ENCODE results near the gene MAPK4.
A peak's percentile ranks its signal among the peaks of the same experiment; 100 is the strongest.
"Not testable (repeated sequence)": the region's sequence is repeated elsewhere in the genome, so short reads cannot be mapped to it uniquely, and the experiment has no call there.

Gene MAPK4

DNA sequence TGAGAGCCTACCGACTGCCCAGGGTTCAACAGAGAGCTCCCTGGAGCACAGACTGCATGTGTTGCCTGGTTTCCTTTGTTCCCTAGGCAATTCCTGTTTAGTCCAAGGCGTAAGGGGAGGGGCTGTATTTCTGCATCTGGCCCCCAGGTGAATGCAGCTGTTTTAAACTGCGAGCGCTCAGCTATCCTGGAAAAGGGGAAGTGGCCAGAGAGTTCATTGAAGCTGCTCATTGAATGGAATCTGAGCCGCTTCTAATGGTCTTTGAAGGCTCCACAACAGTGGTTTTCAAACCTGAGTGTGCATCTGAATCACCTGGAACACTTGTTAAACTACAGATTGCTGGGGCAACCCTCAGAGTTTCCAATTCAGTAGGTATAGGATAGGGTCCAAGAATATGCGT is 18.1 kb downstream of the MAPK4 start:
- no peak for DNase-seq

DNA sequence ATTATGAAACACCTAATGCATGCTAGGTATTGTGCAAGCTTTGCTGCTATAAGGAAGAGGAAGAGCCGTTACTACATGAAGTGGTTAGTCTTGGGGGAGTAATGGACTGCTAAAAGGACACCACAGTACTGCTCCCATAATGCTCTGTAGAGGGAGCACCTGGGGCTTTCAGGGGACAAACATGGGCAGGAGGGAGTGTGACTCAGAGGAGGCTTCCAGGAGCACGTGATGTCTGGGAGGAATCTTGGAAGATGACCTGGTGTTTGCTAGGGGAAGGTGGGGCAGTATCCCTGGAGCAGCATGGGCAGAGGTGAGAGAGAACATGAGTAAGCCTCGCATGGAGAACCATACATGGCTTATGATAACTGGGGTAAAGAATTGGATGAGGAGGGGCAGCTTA is 18.8 kb downstream of the MAPK4 start:
- DNase-seq: no peak

DNA sequence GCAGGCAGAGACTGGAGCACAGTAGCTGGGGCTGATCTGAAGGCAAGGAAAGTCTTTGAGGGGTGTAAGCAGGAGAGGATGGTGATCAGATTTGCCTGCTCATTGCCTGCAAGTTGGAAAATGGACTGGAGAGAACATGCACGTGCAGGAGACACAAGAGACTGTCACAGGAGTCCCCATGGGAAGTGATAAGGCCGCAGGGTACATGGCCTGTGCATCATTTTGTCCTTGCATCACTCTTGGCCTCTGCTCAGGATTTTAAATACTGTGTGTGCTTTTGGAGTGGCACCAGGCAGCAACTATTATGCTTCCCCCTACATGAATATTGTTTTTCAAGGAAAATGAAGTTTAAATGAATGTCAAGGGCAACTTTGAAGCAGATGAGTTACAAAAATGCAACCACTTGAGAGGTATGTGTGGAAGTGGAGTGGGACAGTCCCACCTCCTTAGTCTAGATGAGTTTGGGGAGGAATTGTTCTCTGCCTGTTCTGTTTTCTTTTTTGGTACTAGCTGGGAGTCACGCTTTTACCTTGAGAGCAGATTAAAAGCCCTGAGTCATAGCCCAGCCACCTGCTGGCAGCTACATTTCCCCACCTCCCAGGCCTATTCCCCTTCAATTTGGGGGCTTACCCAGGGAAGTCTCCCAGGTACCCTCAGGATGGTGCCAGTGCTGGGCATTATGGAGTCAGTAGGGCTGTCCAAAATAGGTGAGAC is 19.3 kb downstream of the MAPK4 start:
- no peak for DNase-seq

DNA sequence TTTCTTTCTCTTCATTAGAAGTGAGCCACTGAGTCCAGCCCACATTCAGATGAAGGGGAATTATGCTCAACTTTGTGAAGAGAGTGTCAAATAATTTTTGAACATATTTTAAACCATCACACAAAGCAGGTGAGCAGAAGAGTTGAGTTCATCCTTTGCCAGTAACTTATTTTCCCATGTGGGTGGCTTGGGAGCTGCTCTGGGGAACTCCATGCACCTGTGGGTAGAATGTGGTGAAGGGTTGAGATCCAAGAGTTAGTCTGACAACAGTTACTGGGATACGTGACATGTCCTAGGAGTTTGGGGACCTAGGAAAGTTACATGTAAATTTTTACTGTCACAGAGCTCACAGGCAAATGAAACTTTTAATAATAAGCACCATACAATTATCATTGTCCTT is 21.6 kb downstream of the MAPK4 start:
- no peak for DNase-seq

DNA sequence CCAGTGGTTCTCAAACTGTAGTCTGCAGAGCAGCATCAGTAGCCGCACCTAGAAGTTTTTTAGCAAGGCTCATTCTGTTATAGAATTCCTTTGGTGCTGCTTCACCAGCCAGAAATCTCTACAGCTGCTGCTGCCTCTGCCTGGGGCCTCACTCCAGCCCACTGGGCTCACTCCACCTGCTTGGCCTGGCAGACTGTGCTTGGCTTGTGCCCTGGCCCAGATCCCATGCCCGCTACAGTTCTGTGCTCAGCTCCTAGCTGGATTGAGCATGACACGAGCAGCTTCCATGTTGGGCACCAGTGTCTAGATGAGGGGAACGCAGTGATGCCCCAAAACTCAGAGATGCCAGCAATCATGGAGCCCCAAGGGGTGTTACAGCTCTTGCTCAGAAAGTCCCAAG is 22.6 kb downstream of the MAPK4 start:
- no peak for DNase-seq

DNA sequence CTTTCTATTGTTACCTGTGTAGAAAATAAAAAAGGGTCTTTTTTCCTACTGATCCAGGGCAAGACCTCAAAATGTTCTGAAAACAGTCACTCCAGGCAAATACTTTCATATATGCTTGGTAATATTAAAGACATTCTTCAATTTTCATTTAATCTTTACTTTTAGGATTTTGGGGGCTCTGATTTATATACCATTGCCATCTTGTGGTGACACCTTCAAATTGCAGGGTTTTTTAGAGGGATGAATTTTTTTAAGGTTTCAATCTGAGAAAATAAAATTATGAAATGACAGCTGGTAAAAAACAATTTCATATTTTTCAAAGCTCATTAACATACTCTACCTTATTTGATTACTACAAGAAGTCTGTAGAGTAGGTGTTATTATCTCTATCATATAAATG is 26.8 kb downstream of the MAPK4 start:
- DNase-seq: no peak

DNA sequence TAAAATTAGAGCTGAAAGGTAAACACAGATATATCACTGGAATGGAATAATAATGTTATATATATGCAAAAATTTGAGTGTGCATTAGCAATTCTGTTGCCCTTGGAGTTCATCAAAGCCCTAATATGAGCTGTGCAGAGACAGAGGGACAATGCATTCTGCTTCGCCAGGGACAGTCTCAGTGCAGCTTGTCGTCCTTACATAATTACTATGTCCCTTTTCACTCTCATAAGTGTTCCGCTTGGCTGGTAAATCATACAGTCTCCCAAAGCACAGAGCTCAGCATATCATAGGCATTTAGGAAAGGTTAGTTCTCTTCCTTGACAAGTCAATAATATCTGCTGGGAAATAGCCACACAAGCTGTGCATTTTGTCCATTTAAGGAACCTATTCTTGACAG is 30.7 kb downstream of the MAPK4 start:
- no peak for DNase-seq

DNA sequence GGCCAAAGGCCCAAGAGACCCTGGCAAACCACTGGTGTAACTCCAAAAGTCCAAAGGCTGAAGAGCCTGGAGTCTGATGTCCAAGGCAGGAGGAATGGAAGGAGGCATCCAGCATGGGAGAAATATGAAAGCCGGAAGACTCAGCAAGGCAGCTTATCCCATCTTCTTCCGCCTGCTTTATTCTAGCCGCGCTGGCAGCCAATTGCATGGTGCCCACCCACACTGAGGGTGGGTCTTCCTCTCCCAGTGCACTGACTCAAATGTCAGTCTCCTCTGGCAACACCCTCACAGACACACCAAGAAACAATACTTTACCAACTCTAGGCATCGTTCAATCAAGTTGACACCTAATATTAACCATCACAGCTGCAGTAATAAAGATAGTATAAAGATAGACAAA is 34.1 kb downstream of the MAPK4 start:
- no peak for DNase-seq

DNA sequence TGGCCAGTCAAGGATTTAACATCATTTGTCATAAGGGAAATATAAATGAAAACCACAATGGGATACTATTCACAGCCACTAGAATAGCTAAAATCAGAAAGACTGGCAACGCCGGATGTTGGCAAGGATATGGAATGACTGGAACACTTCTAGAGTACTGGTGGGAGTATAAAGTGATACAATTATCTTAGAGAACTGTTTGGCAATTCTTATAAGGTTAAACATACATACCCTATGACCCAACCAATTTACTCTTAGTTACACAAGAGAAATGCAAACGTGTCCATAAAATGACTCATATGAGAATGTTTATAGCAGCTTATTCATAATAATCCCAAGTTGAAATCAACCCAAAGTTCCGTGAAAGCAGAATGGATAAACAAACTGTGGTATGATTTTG is 35.1 kb downstream of the MAPK4 start:
- DNase-seq: no peak

DNA sequence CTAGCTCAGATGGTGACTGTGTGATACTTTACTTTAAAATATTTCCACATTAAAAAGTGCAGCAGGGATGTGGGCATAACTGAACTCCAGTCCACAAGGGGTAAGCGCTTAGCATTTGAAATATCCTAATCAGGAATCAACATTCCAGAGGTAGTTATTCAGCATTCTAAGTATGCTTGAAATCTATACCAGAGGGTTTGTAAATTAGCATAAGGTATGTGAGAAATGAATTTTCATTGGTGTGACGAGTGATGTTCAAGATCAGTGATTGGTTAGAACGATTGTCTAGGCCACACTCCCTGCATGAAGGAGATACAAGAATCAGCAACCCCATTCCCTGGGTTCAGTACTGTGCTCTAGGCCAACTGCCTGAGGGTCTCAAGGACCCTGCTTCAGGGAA is 42.6 kb downstream of the MAPK4 start:
- peak; percentile 53 for DNase-seq

DNA sequence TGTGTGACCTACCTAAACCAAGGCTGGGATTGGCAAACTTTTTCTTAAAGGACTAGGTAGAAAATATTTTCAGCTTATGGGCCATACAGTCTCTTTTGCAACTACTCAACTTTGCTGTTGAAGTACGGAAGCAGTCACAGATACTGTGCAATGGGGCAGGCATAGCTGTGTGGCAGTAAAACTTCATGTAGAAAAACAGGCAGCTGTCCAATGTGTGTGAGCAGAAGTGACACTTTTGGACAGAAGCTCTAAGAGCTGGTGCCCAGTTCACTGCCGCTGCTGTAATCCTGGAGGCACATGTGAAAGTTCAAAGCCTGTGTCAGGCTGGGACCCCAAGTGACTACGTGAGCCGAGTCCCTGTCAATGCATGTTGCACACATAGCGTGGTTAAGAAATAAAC is 46.7 kb downstream of the MAPK4 start:
- DNase-seq: no peak

DNA sequence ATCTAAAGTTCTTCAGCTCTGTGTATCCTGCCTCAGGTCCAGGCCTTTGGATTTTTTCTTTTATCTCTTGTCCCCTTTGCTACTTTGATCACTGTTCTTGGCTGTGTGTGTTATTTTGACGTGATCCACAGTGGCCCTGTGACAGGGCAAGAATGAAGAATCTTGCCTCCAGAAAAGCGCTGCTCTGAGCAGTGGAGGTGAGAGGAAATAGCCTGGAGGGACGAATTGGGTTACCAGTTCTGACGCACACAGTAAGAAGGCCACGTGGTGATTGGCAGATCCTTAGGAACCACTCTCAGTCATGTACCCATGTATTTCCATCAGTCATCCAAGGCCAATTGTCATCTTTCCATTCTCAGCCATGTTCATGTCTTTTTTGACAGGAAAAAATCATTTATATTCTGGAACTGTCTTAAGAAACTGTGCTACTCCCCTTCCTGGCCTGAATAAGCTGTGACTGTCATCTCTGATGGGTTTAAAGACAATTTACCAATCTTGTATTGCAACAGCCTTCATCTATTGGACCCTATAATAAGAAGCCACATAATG is 47.6 kb downstream of the MAPK4 start:
- DNase-seq: no peak

DNA sequence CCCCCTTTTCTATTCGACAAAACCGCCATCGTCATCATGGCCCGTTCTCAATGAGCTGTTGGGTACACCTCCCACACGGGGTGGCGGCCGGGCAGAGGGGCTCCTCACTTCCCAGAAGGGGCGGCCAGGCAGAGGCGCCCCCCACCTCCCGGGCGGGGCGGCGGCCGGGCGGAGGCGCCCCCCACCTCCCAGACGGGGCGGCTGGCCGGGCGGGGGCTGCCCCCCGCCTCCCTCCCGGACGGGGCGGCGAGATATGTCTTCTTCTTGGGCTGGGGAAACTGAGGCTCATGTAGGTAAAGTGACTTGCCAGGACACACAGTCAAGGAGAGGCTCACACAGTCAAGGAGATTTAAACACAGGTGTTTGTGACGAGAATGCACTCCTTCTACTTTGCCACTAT is 49.3 kb downstream of the MAPK4 start:
- not testable (repeated sequence) for DNase-seq

DNA sequence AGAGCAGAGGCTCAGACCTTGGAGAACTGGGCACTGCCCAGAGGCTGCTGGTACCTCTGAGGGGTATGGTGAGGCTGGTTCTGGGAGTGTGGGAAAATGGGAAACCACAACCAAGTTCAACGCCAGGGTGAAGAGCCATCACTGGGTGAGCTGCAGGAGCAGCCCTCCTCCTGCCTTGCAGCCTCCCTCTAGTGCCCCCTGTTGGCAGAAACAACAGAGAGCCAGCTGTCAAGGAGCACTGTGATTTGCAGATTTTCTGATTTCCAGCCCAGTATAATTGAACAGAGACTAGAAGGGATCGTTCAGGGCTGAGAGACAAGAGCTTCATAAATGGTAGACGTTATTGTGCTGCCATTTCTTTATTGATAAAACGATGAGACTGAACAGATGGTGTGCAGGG is 50.5 kb downstream of the MAPK4 start:
- DNase-seq: no peak

DNA sequence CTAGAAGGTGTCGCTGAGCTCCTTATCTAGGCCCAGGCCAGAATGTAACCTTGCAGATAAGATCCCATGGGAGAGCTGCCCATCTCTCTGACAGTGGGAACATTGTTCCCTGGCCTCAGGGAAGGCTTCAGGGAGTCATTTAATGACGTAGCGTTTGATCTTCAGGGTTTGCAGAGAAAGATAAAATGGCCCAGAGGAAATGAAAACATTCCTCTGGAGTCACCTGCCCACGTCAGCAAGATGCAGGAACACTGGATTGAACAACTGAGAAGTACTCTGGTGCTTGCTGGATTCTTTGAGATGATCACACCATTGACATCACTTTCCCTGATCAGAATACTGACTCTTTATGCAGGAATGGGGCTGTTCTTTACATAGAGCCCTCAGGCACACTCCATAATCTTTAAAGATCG is 51.6 kb downstream of the MAPK4 start:
- DNase-seq: no peak

DNA sequence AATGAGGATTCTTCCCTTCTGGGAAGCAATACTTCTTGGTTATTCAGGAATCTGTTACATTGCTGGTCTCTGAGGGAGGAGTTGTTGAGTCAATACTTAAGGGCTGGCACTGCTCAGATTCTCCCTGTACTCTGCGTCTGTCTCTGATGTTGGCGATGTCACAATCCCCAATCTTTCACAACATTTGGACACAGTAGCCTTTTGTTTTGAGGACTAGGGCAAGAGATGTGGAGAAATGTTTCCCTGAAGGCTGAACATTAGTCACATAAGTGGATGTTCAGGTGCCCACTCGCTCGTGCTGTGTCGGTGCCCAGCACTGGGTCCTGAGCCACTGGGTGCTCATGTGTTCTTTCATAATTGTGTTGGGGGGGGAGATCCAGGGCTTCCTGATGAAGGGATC is 55.0 kb downstream of the MAPK4 start:
- no peak for DNase-seq

DNA sequence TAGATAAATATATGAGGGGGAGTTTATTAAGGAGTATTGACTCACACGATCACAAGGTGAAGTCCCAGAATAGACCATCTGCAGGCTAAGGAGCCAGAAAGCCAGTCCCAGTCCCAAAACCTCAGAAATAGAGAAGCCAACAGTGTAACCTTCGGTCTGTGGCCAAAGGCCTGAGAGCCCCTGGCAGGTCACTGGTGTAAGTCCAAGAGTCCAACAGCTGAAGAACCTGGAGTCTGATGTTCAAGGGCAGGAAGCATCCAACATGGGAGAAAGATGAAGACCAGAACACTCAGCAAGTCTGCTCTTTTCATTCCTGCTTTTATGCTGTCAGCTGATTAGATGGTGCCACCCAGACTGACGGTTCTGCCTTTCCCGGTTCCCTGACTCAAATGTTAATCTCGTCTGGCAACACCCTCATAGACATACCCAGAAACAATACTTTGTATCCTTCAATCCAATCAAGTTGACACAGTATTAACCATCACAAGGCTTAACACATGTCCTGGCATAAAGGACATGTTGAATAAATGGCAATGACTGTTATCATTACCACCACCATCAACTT is 56.7 kb downstream of the MAPK4 start:
- DNase-seq: no peak

DNA sequence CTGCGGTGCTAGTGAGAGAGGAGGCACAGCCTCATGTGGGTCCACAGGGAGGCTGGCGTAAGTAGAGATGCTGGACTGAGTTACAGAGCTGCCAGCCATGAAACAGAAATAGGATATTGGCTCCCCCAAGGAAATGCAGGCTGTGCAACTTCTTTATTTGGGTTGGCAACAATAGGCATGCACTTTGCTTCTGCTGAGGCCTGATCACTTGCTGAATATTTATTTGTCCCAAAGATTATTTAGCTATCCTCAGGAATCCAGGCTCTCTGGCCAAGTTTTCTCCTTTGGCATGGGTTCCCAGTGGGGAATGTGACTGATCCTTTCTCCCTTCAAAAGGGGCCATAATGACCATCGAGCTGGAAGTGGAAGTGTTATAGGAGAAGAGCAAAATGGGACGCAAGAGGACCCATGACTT is 60.0 kb downstream of the MAPK4 start:
- no peak for DNase-seq

DNA sequence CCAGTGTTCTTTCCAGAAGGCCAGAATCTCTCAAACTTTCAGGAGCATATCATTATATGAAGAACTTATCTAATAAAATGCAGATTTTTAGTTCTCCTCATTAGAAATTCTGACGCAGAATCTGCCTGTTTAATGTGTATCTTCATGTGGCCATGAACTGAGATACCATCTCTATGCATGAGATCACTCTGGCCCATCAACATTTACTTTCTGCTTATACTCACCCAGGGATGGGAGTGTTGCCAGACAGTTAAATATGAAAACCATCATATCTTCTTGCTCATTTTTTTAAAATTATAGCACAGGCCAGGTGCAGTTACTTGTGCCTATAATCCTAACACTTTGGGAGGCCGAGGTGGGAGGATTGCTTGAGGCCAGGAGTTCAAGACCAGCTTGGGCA is 60.4 kb downstream of the MAPK4 start:
- DNase-seq: no peak

DNA sequence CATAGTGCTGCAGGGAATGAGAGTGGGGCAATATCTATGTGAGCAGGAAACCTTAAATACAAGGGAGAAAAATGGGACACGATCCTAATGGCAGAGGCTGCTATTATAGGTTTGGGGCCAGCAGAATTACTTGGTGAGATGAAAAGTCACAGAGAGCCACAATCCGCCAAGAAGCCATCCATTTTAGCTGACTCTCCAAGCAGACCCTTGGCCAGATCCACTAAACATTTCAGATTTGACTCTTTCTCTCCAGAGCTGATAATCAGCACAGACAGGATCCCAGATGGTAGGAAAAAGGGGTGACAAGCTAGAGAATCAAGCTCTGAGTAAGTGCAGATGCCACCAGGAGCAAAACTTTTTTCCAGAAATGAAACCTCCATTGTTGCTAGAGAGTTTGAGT is 61.5 kb downstream of the MAPK4 start:
- no peak for DNase-seq

DNA sequence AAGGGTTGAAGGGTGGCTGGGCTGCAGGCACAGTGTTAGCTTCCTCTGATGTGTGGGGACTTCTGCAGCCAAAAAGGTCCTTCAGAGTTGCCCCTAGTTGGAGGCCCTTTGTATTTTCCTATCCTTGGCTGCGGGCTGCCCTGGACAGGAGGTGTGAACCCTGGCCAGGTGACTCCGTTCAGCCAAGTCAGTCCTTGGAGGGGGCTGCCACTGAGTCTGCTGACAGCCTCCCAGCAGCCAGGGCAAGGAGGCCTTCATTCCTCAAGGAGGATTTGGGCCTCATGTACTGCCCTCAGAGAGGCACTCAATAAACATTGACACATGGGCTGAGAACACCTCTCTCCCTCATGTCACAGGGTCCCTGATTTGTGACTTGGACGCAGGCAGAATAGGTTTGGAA is 62.4 kb downstream of the MAPK4 start:
- no peak for DNase-seq

DNA sequence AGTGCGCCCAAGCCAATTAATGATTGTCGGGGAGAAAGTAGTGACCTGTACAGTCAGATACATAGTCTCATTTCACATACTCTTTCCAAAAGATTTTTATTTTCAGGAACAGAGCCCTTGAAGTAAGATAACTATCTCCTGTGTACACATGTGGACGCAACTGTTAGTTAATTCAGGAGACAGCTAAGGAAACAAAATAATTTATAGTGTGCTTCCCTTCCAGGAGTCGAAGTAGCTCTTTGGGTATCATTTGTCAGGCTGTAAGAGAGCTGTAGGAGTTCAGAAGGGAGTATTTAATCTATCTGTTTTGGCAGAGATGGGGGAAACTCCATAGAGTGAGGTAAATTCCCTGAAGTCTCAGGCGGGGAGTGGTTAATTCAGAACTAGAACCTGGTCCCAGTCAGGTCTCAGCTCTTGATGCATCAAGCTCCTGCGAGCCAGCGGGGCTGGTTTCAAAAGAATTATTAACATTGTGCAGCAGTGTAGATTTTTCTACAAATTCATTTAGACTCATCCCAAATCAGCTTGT is 63.0 kb downstream of the MAPK4 start:
- no peak for DNase-seq

DNA sequence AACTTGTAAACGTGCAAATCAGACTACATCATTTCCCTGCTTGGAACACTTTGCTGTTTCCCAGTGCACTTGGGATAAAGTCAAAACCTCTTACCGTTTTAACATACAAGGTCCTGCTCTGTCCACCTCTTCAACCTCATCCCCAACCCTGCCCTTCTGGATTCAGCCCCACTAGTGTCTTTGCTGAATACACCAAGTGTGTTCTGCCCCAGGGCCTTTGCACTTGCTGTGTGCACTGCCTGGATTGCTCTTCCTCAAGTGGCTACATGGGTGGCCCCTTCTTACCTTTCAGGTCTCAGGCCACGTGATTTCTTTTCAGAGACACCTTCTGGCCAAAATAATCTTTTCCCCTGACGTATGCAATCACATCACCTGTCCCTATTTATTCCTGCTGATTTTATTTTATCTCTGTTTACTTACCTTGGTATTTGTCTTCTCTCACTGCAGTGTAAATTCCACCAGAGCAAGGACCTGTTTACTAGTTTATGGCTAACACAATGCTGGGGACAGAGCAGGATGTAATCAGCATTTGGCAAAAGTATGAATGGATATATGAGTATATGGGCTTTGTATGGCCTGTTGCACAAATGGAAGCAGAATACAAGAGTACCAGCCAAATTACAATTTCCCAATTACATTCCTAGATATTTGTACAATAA is 63.9 kb downstream of the MAPK4 start:
- DNase-seq: no peak

DNA sequence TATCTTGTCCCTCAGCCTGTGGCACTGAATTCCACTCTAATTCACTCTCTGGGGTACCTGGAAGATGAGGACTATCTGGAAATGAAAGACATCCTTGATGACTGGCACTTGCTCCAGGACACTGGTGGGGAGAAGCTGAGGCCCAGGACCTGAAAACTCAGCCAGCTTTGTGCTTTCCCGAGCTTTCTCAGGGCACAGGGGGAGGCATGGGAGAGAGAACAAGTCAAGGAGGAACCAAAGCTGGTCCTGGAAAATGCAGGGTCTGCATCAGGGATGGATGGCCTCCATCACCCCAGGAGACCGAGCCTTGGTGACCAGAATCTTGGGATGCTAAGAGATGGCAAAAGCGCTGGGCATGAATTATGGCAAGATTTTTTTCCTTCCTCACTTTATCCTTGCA is 65.1 kb downstream of the MAPK4 start:
- no peak for DNase-seq

Data from fibroblast of skin of abdomen (primary cell).